SK-N-DZ (cell line): Measurements from ENCODE around the gene HSPA1B.

Source experiments
- DNase-seq: peaks from one replicate; pipeline ENCODE4 v3.0.0-alpha.2; 2015; ENCODE audit warnings: low spot score
- small RNA-seq, 2 experiments: library from RNA; depleted of rRNA; stranded (forward); fragments of <200 nt; gene quantifications; one replicate each; pipeline ENCODE3, GENCODE V24; 2014

HSPA1B gene

GRCh38 chr6:31878726-31879125 lies 51.2 kb downstream of the HSPA1B start, which contains the start of gene SLC44A4:
Gene SLC44A4, minus strand, starts transcription at chr6:31878997. Its CDS starts 17 bp downstream, at chr6:31878980.
- no peak for DNase-seq

DNA sequence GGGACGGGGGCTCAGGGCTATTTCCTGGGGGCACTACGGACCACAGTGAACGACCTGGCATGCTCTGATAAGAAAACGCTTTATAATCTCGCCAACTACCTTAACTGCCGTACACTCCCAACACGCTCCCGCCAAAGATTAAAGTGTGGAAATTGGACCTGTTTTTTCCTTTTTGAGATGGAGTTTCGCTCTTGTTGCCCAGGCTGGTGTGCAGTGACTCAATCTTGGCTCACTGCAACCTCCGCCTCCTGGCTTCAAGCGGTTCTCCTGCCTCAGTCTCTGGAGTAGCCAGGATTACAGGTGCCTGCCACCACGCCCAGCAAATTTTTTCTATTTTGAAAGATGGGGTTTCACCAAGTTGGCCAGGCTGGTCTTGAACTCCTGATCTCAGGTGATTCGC lies 51.6 kb downstream of the HSPA1B start:
- DNase-seq = no peak

Small RNA genes lying within 50 kb of the gene (small RNA-seq; reads per million reads assigned to genes)
- gene RF00019 (0 reads per million in 2 experiments), gene SNORD48 (8.0 to 313 reads per million in 2 experiments), gene SNORD52 (0 reads per million in 2 experiments)
